Neutrophil (primary cell): Measurements from ENCODE around the gene C15orf40.
"Not testable (repeated sequence)": the region's sequence is repeated elsewhere in the genome, so short reads cannot be mapped to it uniquely, and the experiment has no call there.

Experiments
- H3K27ac ChIP-seq: fragments of 200-600 bp; sonication (generic); 2 replicates; pipeline ENCODE4 v1.5.1; 2016; ENCODE audit warnings: mild to moderate bottlenecking, moderate library complexity
- H3K27me3 ChIP-seq: fragments of 200-600 bp; sonication (generic); 2 replicates; pipeline ENCODE4 v1.6.0; 2016; ENCODE audit warnings: mild to moderate bottlenecking
- H3K36me3 ChIP-seq: fragments of 200-600 bp; sonication (generic); 2 replicates; pipeline ENCODE4 v1.5.1; 2017
- H3K4me1 ChIP-seq, 2 experiments: fragments of 200-600 bp in 1 of 2; sonication (generic) in 1 of 2; 1 replicate in 1 of 2; 2 replicates in 1 of 2; pipeline versions ENCODE4 v1.5.1 to v1.6.1; 2013 to 2016; ENCODE audit warnings: low read depth in 1 of 2, low read length in 1 of 2, mild to moderate bottlenecking in 1 of 2, moderate library complexity in 1 of 2; ENCODE audit not compliant: control insufficient read depth in 1 of 2, insufficient read depth in 1 of 2
- H3K4me3 ChIP-seq, 2 experiments: fragments of 200-600 bp in 1 of 2; sonication (generic) in 1 of 2; 1 replicate in 1 of 2; 2 replicates in 1 of 2; pipeline ENCODE4 v1.5.1; 2013 to 2016; ENCODE audit warnings: low read depth in 1 of 2, low read length in 1 of 2, mild to moderate bottlenecking in 1 of 2, moderate library complexity in 1 of 2
- H3K9me3 ChIP-seq: fragments of 200-600 bp; sonication (generic); 2 replicates; pipeline ENCODE4 v1.5.1; 2016
- CTCF ChIP-seq: fragments of 200-600 bp; sonication (generic); IDR thresholded peaks from 2 replicates; pipeline ENCODE4 v1.5.1; 2016; ENCODE audit warnings: antibody characterized with exemption

Gene C15orf40

GRCh38 chr15:83010709-83011270 lies 649 bp downstream of the C15orf40 start:
- no peaks in the 10 kb centered on the region for H3K27me3 ChIP-seq
- H3K4me1 ChIP-seq: peaks cover 28 to 32% of the 10 kb centered on the region in 2 experiments
- TF ChIP-seq CTCF: peak; percentile 70
- no peaks in the 10 kb centered on the region for H3K9me3 ChIP-seq
- peak overlapping the region; percentile 76 to 82 for H3K4me3 ChIP-seq
- H3K36me3 ChIP-seq: peaks cover 35% of the 10 kb centered on the region
- H3K27ac ChIP-seq: peak overlapping the region; percentile 75

GRCh38 chr15:83000672-83001031 lies 10.8 kb downstream of the C15orf40 start:
- H3K27me3 ChIP-seq, H3K4me1 ChIP-seq, H3K27ac ChIP-seq, H3K4me3 ChIP-seq, H3K9me3 ChIP-seq: not testable (repeated sequence)
- H3K36me3 ChIP-seq: peaks cover 11% of the 10 kb centered on the region

DNA sequence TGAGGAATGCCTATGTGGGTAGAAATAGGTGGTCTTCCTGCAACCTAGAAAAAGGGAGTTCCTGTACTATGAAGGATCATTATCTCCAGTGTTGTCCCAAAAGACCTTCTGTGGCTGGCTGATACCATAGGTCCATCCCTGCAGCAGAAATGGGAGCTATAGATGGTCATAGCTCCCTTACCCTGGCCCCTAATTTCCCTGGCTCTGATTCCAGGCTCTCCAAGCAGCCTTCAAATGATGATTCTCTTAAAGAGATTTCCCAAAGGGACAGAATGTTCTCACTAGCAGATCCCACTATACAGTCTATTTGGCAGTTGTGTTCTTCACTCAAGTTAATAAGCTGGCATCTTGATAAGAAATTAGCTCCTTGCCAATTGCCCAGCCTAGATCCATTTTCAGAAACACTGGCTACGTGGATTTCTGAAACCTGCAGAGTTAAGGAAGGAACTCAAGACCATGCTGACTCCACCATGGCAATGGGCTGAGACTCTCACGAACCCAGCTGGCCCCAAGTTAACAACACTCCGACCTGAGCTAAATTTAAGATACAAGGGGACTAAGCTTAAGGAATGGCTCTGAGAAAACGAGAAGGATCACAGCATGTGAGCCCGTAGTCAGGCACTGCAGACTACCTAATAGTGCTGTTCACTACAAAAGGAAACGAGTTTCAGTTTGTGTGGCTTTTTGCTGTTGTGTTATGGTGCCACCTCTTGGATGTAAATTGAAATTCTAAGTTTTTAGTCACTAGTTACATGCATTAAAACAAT lies 11.4 kb downstream of the C15orf40 start:
- TF ChIP-seq CTCF: no peak
- Histone ChIP-seq H3K9me3 (no peaks in the 10 kb centered on the region), H3K27me3 (no peaks in the 10 kb centered on the region), H3K4me3 (no peak overlapping the region), H3K4me1 (no peaks in the 10 kb centered on the region), H3K36me3 (peaks cover 5% of the 10 kb centered on the region), H3K27ac (no peak overlapping the region)

DNA sequence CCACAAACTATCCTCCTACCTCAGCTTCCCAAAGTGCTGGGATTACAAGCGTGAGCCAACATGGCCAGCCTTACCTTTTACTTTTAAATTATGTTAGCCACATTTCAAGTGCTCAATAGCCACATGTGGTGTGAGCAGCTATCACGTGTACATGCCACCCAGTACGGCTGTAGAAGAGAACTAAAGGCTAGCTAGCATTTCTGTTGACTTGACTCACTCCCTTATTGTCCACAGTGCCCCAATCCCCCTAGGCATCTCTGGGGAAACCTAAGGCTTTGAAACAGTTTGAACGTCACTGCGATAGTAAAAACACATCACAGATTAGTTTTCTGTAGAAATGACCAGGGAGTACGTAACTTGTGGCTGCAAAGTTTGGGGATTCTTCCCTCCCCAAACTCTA lies 12.0 kb downstream of the C15orf40 start:
- Histone ChIP-seq H3K4me3 (no peak overlapping the region), H3K9me3 (no peaks in the 10 kb centered on the region), H3K27me3 (no peaks in the 10 kb centered on the region), H3K27ac (no peak overlapping the region), H3K36me3 (no peaks in the 10 kb centered on the region), H3K4me1 (no peaks in the 10 kb centered on the region)
- TF ChIP-seq CTCF: no peak

DNA sequence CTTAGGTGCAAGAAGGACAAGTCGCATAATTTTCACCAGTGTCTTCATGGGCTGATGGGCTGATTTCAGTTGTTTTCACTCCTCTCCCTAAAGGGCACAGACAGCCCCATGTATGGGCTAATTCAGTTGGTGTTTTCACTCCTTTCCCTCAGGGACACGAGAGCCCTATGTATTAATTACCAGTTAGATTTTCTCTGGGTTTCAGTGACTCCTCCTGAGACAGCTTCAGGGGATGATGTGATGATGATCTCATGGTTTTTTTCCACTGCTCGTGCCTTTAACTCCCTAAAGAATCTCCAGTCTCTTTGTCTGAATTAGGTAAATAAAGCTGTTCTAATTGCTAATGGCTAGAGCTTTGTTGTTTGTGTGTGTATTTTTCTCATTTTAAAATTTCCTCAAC lies 15.5 kb downstream of the C15orf40 start:
- Histone ChIP-seq H3K27ac (no peak overlapping the region), H3K9me3 (no peaks in the 10 kb centered on the region), H3K4me3 (no peak overlapping the region), H3K36me3 (peaks cover 11% of the 10 kb centered on the region), H3K4me1 (no peaks in the 10 kb centered on the region), H3K27me3 (no peaks in the 10 kb centered on the region)
- TF ChIP-seq CTCF: no peak

- Histone ChIP-seq H3K36me3 (peaks cover 16% of the 10 kb centered on the region), H3K4me1 (no peaks in the 10 kb centered on the region), H3K27me3 (no peaks in the 10 kb centered on the region), H3K9me3 (no peaks in the 10 kb centered on the region), H3K4me3 (no peak overlapping the region), H3K27ac (no peak overlapping the region)
- TF ChIP-seq CTCF: no peak
Measured at GRCh38 chr15:82995076-82995475, 16.4 kb downstream of the C15orf40 start.
